H9 (cell line): ENCODE measurements around the gene MPP1. TPM values are rescaled to one million over a fixed set of nuclear protein-coding genes. Genes with fewer than 3 reads are reported as not detected.

ENCODE experiments used
- DNase-seq: peaks from one replicate; pipeline ENCODE4 v3.0.0-alpha.2; 2017
- H2AFZ ChIP-seq: one replicate; pipeline ENCODE4 v1.6.1; 2013; ENCODE audit warnings: mild to moderate bottlenecking, low read length, control low read depth, moderate library complexity
- H2AK5ac ChIP-seq: 2 replicates; pipeline ENCODE4 v1.6.1; 2013; ENCODE audit warnings: low read length, control low read depth, mixed read lengths; ENCODE audit not compliant: insufficient read length
- H2BK120ac ChIP-seq: one replicate; pipeline ENCODE4 v1.6.1; 2013; ENCODE audit warnings: low read depth, mild to moderate bottlenecking, low read length, control low read depth, inconsistent platforms; ENCODE audit not compliant: poor library complexity, severe bottlenecking
- H2BK12ac ChIP-seq: 2 replicates; pipeline ENCODE4 v1.6.1; 2013; ENCODE audit warnings: low read length, control low read depth, mixed read lengths, low read depth; ENCODE audit not compliant: insufficient read length
- H2BK15ac ChIP-seq: 2 replicates; pipeline ENCODE4 v1.6.1; 2013; ENCODE audit warnings: low read depth, low read length, control low read depth
- H2BK20ac ChIP-seq: one replicate; pipeline ENCODE4 v1.6.1; 2013; ENCODE audit warnings: low read depth, mild to moderate bottlenecking, low read length, control low read depth, inconsistent platforms; ENCODE audit not compliant: poor library complexity, severe bottlenecking
- H2BK5ac ChIP-seq: 2 replicates; pipeline ENCODE4 v1.6.1; 2013; ENCODE audit warnings: low read length, control low read depth, mixed read lengths; ENCODE audit not compliant: insufficient read length
- H3K14ac ChIP-seq: 2 replicates; pipeline ENCODE4 v1.6.1; 2013; ENCODE audit warnings: low read length, control low read depth; ENCODE audit not compliant: insufficient read depth
- H3K18ac ChIP-seq: 2 replicates; pipeline ENCODE4 v1.6.1; 2013; ENCODE audit warnings: low read depth, mild to moderate bottlenecking, mixed read lengths, low read length, control low read depth; ENCODE audit not compliant: insufficient read length
- H3K23ac ChIP-seq: 2 replicates; pipeline ENCODE4 v1.6.1; 2013; ENCODE audit warnings: low read length, control low read depth, mixed read lengths, low read depth; ENCODE audit not compliant: insufficient read length
- H3K23me2 ChIP-seq: 2 replicates; pipeline ENCODE4 v1.6.1; 2013; ENCODE audit warnings: low read depth, mild to moderate bottlenecking, mixed read lengths, low read length, control low read depth; ENCODE audit not compliant: insufficient read length, poor library complexity, severe bottlenecking
- H3K27ac ChIP-seq: 2 replicates; pipeline ENCODE4 v1.5.1; 2013; ENCODE audit warnings: low read length, control low read depth, mixed read lengths, low read depth; ENCODE audit not compliant: insufficient read length
- H3K27me3 ChIP-seq: 2 replicates; pipeline ENCODE4 v1.6.1; 2013; ENCODE audit warnings: low read length, control low read depth, inconsistent platforms; ENCODE audit not compliant: insufficient read depth
- H3K4ac ChIP-seq: 2 replicates; pipeline ENCODE4 v1.6.1; 2013; ENCODE audit warnings: low read depth, mild to moderate bottlenecking, control low read depth, inconsistent platforms, low read length, moderate library complexity
- H3K4me1 ChIP-seq: 2 replicates; pipeline ENCODE4 v1.6.1; 2013; ENCODE audit warnings: low read length, control low read depth, inconsistent platforms; ENCODE audit not compliant: insufficient read depth
- H3K4me2 ChIP-seq: 2 replicates; pipeline ENCODE4 v1.6.1; 2013; ENCODE audit warnings: low read length, control low read depth, mixed read lengths; ENCODE audit not compliant: insufficient read length, insufficient read depth
- H3K56ac ChIP-seq: 2 replicates; pipeline ENCODE4 v1.6.1; 2013; ENCODE audit warnings: low read depth, mild to moderate bottlenecking, mixed read lengths, low read length, control low read depth; ENCODE audit not compliant: insufficient read length
- H3K79me1 ChIP-seq: 2 replicates; pipeline ENCODE4 v1.6.1; 2013; ENCODE audit warnings: low read depth, mild to moderate bottlenecking, moderate library complexity, low read length, control low read depth, inconsistent platforms; ENCODE audit not compliant: insufficient read depth, poor library complexity, severe bottlenecking
- H3K79me2 ChIP-seq: 2 replicates; pipeline ENCODE4 v1.6.1; 2013; ENCODE audit warnings: low read length, control low read depth, inconsistent platforms; ENCODE audit not compliant: insufficient read depth
- H3K9ac ChIP-seq: 2 replicates; pipeline ENCODE4 v1.6.1; 2013; ENCODE audit warnings: low read length, control low read depth, mixed read lengths; ENCODE audit not compliant: insufficient read length; ENCODE audit errors: extremely low read depth
- H3K9me3 ChIP-seq: one replicate; pipeline ENCODE4 v1.6.1; 2013; ENCODE audit warnings: low read depth, low read length, inconsistent platforms; ENCODE audit not compliant: control insufficient read depth
- H3T11ph ChIP-seq: one replicate; pipeline ENCODE4 v1.6.1; 2013; ENCODE audit warnings: mild to moderate bottlenecking, low read length, control low read depth, inconsistent platforms
- H4K20me1 ChIP-seq: one replicate; pipeline ENCODE4 v1.6.1; 2013; ENCODE audit not compliant: control insufficient read depth, insufficient read length, insufficient read depth
- H4K5ac ChIP-seq: 2 replicates; pipeline ENCODE4 v1.6.1; 2013; ENCODE audit warnings: low read depth, mild to moderate bottlenecking, mixed read lengths, low read length, control low read depth; ENCODE audit not compliant: insufficient read length
- H4K8ac ChIP-seq: replicated peaks from 2 replicates; pipeline ENCODE4 v1.6.1; 2013; ENCODE audit warnings: low read length, control low read depth, mixed read lengths, low read depth; ENCODE audit not compliant: insufficient read length
- H4K91ac ChIP-seq: 2 replicates; pipeline ENCODE4 v1.6.1; 2013; ENCODE audit warnings: low read depth, mild to moderate bottlenecking, moderate library complexity, mixed read lengths, low read length, control low read depth; ENCODE audit not compliant: insufficient read length
- H3K27ac Mint-ChIP-seq, 3 experiments: 2 replicates in 2 of 3; 3 replicates in 1 of 3; pipeline ENCODE4 v1.8.0; 2020 to 2021; ENCODE audit warnings: mixed read lengths in 3 of 3, mild to moderate bottlenecking in 1 of 3, moderate library complexity in 1 of 3
- H3K27me3 Mint-ChIP-seq: 2 replicates; pipeline ENCODE4 v1.8.0; 2021; ENCODE audit warnings: low read depth, mild to moderate bottlenecking, moderate library complexity, mixed read lengths
- H3K36me3 Mint-ChIP-seq, 3 experiments: 2 replicates in 2 of 3; 3 replicates in 1 of 3; pipeline ENCODE4 v1.8.0; 2020 to 2021; ENCODE audit warnings: low read depth in 3 of 3, mixed read lengths in 3 of 3; ENCODE audit not compliant: insufficient read depth in 1 of 3
- H3K4me1 Mint-ChIP-seq, 2 experiments: 2 replicates each; pipeline ENCODE4 v1.8.0; 2020; ENCODE audit warnings: mixed read lengths in 2 of 2
- H3K4me3 Mint-ChIP-seq, 2 experiments: 2 replicates in 1 of 2; 3 replicates in 1 of 2; pipeline ENCODE4 v1.8.0; 2020 to 2021; ENCODE audit warnings: mild to moderate bottlenecking in 2 of 2, mixed read lengths in 2 of 2, moderate library complexity in 1 of 2
- H3K9me3 Mint-ChIP-seq, 2 experiments: 2 replicates in 1 of 2; 3 replicates in 1 of 2; pipeline ENCODE4 v1.8.0; 2020; ENCODE audit warnings: mild to moderate bottlenecking in 2 of 2, mixed read lengths in 2 of 2, moderate library complexity in 1 of 2
- WGBS: extraction: QIAGEN DNeasy Blood & Tissue Kit; methylation state at CpG from one replicate; pipeline ENCODE4 v1.1.7; 2013; ENCODE audit warnings: missing lambda C conversion rate, low lambda C conversion rate, mixed read lengths; ENCODE audit not compliant: insufficient read length; ENCODE audit errors: extremely low coverage; 5-methylcytosine and 5-hydroxymethylcytosine counted together
- total RNA-seq: library from RNA; stranded (reverse); gene quantifications from 2 replicates; pipeline ENCODE4 v1.2.1, GENCODE V29; 2021
- TF ChIP-seq, protein P1 (sequence below): fragments of 200-600 bp; sonication (generic); conservative IDR thresholded peaks from 3 replicates; pipeline ENCODE4 v1.8.0; 2021; ENCODE audit warnings: antibody characterized with exemption, mild to moderate bottlenecking

MPP1 gene
- total RNA-seq, 1 experiment from 2014 or later, result 17.9 TPM

DNA sequence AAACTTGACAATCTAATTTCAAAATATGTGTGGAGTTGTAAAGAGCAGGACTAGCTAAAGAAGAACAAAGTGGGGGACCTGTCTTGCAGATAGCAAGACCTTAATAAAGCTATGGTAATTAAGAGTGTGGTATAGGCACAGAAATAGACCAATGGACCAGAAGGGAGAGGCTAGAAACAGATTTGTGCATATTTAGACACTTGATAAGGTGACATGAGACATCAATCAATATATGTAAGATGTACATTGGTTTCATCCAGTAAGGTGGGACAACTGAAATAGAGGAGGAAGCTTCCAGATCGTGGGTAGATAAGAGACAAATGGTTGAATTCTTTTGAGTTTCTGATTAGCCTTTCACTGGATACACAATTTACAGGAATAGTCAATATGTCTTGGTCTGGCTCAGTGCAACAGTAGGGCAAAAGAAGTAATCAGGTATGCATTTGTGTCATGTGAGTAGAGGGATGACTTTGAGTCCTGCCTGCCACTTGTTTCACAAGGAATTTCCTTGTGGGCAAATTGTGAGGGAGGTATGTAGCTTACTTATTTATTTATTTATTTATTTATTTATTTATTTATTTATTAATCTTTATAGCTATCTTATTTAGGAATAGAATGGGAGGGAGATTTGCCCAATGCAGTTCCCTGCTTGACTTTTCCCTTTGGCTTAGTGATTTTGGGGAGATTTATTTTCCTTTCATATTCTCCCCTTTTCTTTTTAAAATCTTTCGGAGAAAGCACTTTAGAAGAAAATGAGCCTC lies 7.2 kb upstream of the MPP1 start:
- Mint-ChIP-seq H3K27me3 (peaks cover 1% of the 10 kb centered on the region), H3K4me3 (no peak overlapping the region), H3K9me3 (peaks cover 54 to 60% of the 10 kb centered on the region in 2 experiments), H3K4me1 (peaks cover 5 to 11% of the 10 kb centered on the region in 2 experiments; a peak in 2 of 4 replicates), H3K27ac (no peak overlapping the region), H3K36me3 (peaks cover 13 to 22% (median 15%) of the 10 kb centered on the region in 3 experiments)
- H3K79me1 ChIP-seq, result no peaks in the 10 kb centered on the region
- no peak overlapping the region for H3K4ac ChIP-seq
- H2BK15ac ChIP-seq, result no peak overlapping the region
- no peak overlapping the region for H3K27ac ChIP-seq
- H2AFZ ChIP-seq, result no peak overlapping the region
- no peak for DNase-seq
- no peaks in the 10 kb centered on the region for H3K27me3 ChIP-seq
- no peaks in the 10 kb centered on the region for H3K4me1 ChIP-seq
- no peak overlapping the region for H2AK5ac ChIP-seq
- no peak overlapping the region for H4K8ac ChIP-seq
- H3K56ac ChIP-seq, result no peak overlapping the region
- WGBS, result no CpG with 5 or more reads among the region's 2 CpGs
- no peak overlapping the region for H2BK120ac ChIP-seq
- no peak overlapping the region for H2BK5ac ChIP-seq
- TF ChIP-seq, protein P1, sequence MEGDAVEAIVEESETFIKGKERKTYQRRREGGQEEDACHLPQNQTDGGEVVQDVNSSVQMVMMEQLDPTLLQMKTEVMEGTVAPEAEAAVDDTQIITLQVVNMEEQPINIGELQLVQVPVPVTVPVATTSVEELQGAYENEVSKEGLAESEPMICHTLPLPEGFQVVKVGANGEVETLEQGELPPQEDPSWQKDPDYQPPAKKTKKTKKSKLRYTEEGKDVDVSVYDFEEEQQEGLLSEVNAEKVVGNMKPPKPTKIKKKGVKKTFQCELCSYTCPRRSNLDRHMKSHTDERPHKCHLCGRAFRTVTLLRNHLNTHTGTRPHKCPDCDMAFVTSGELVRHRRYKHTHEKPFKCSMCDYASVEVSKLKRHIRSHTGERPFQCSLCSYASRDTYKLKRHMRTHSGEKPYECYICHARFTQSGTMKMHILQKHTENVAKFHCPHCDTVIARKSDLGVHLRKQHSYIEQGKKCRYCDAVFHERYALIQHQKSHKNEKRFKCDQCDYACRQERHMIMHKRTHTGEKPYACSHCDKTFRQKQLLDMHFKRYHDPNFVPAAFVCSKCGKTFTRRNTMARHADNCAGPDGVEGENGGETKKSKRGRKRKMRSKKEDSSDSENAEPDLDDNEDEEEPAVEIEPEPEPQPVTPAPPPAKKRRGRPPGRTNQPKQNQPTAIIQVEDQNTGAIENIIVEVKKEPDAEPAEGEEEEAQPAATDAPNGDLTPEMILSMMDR, result no peak
- no peak overlapping the region for H3K4me2 ChIP-seq
- no peak overlapping the region for H2BK12ac ChIP-seq
- no peak overlapping the region for H3T11ph ChIP-seq
- no peak overlapping the region for H4K91ac ChIP-seq
- no peak overlapping the region for H4K5ac ChIP-seq
- no peak overlapping the region for H2BK20ac ChIP-seq
- no peaks in the 10 kb centered on the region for H3K79me2 ChIP-seq
- H3K9ac ChIP-seq, result no peak overlapping the region
- peaks cover 11% of the 10 kb centered on the region for H3K9me3 ChIP-seq
- no peaks in the 10 kb centered on the region for H3K23me2 ChIP-seq
- H3K23ac ChIP-seq, result no peak overlapping the region
- H3K18ac ChIP-seq, result no peak overlapping the region
- H4K20me1 ChIP-seq, result no peaks in the 10 kb centered on the region
- no peak overlapping the region for H3K14ac ChIP-seq
